SJSA1 (cell line): ENCODE results near the gene TIMM13. TPM values are rescaled to one million over a fixed set of nuclear protein-coding genes. Genes with fewer than 3 reads are reported as not detected.
"Not testable (repeated sequence)": the region's sequence is repeated elsewhere in the genome, so short reads cannot be mapped to it uniquely, and the experiment has no call there.

Experiments
- DNase-seq, 2 experiments: peaks; one replicate each; pipeline ENCODE4 v3.0.0-alpha.2; 2015 to 2020; ENCODE audit warnings: low spot score in 2 of 2, low read depth in 1 of 2
- H3K27ac ChIP-seq: fragments of 250-450 bp; sonication (Bioruptor Pico); 2 replicates; pipeline ENCODE4 v1.5.1; 2020; ENCODE audit warnings: mild to moderate bottlenecking, moderate library complexity
- H3K27me3 ChIP-seq: fragments of 250-450 bp; sonication (Bioruptor Pico); replicated peaks from 2 replicates; pipeline ENCODE4 v1.5.1; 2020; ENCODE audit warnings: mild to moderate bottlenecking, moderate library complexity
- H3K36me3 ChIP-seq: fragments of 250-450 bp; sonication (Bioruptor Pico); 2 replicates; pipeline ENCODE4 v1.5.1; 2020; ENCODE audit warnings: mild to moderate bottlenecking
- H3K4me1 ChIP-seq: fragments of 250-450 bp; sonication (Bioruptor Pico); replicated peaks from 2 replicates; pipeline ENCODE4 v1.6.1; 2021; ENCODE audit warnings: mild to moderate bottlenecking
- H3K4me3 ChIP-seq: fragments of 250-450 bp; sonication (Bioruptor Pico); 2 replicates; pipeline ENCODE4 v1.5.1; 2020; ENCODE audit warnings: mild to moderate bottlenecking
- H3K9me3 ChIP-seq: fragments of 250-450 bp; sonication (Bioruptor Pico); replicated peaks from 2 replicates; pipeline ENCODE4 v1.5.1; 2020; ENCODE audit warnings: mild to moderate bottlenecking
- total RNA-seq: library from RNA; depleted of rRNA; stranded (reverse); fragments of >200 nt; shearing (Covaris generic); gene quantifications from 2 replicates; pipeline ENCODE4 v1.2.3, GENCODE V29; 2014

The TIMM13 gene
- total RNA-seq, 1 experiment from 2014 or later, result 48.8 TPM

DNA sequence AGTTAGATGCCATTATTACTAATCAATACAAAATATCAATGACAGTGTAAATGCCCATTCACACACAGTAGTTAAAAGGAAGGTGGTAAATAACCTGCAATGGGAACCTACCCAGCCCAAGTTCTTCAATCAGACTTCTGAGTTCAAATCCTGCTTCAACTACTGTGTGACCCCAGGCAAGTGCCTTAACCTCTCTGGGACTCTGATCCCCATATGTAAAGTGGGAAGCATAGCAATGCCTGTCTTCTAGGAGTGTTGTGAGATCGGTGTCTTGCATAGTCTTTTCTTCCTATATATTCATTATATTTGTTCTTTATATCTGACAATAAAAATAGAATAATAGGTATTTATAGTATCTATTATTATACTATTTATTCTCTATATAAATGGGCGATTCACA is 6.9 kb downstream of the TIMM13 start:
- Histone ChIP-seq H3K27me3 (no peaks in the 10 kb centered on the region), H3K36me3 (peaks cover 22% of the 10 kb centered on the region)

GRCh38 chr19:2419754-2420153 is 7.6 kb downstream of the TIMM13 start:
- Histone ChIP-seq H3K27ac (no peak overlapping the region), H3K9me3 (no peaks in the 10 kb centered on the region), H3K4me3 (no peak overlapping the region), H3K36me3 (peaks cover 19% of the 10 kb centered on the region), H3K4me1 (no peaks in the 10 kb centered on the region), H3K27me3 (no peaks in the 10 kb centered on the region)
- no peak for DNase-seq

More for the DNA sequence above, 6.9 kb downstream of the TIMM13 start:
- H3K27ac ChIP-seq, result no peak overlapping the region
- no peaks in the 10 kb centered on the region for H3K4me1 ChIP-seq
- no peak overlapping the region for H3K4me3 ChIP-seq
- no peak for DNase-seq
- H3K9me3 ChIP-seq, result no peaks in the 10 kb centered on the region

DNA sequence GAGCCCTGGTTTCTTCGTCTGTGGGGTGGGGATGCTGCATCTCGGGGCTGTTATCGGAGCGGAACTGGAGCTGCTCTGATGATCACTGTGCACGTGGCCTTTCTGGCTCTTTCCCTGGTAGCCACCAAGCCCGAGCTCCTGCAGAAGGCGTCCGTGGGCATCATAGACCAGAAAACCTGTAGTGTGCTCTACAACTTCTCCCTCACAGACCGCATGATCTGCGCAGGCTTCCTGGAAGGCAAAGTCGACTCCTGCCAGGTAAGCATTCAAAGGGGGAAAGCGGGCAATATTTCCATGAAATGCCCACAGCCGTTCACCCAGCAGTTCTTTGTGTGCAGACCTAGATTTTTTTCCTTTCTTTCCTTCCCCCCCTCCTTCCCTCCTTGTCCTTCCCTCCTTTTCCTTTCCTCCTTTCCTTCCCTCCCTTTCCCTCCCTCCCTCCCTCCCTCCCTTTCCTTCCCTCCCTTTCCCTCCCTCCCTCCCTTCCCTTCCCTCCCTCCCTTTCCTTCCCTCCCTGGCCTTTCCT is 9.4 kb downstream of the TIMM13 start:
- Histone ChIP-seq H3K36me3 (peaks cover 12% of the 10 kb centered on the region), H3K4me1 (no peaks in the 10 kb centered on the region), H3K27me3 (no peaks in the 10 kb centered on the region), H3K9me3 (no peaks in the 10 kb centered on the region), H3K4me3 (no peak overlapping the region), H3K27ac (no peak overlapping the region)
- no peak for DNase-seq

DNA sequence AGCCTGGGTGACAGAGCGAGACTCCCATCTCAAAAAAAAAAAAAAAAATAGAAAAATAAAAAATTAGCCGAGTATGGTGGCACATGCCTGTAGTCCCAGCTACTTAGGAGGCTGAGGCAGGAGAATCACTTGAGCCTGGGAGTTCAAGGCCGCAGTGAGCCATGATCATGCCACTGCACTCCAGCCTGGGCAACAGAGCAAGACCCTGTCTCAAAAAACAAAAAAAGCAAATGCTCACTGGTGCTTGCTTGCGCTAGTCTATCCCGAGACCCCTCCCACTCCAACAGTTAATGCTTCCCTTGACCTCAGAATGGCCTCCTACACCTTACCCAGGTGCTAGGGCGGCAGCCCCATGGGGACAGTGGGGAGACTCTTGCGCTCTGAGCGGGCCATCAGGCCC is 9.9 kb downstream of the TIMM13 start:
- not testable (repeated sequence) for DNase-seq, H3K4me1 ChIP-seq, H3K27ac ChIP-seq, H3K4me3 ChIP-seq, H3K9me3 ChIP-seq, H3K27me3 ChIP-seq
- H3K36me3 ChIP-seq, result peaks cover 11% of the 10 kb centered on the region

GRCh38 chr19:2416321-2417097 is 10.9 kb downstream of the TIMM13 start:
- Histone ChIP-seq H3K4me1 (no peaks in the 10 kb centered on the region), H3K36me3 (peaks cover 8% of the 10 kb centered on the region), H3K27ac (no peak overlapping the region), H3K27me3 (no peaks in the 10 kb centered on the region), H3K9me3 (no peaks in the 10 kb centered on the region), H3K4me3 (no peak overlapping the region)
- DNase-seq, result no peak

GRCh38 chr19:2415973-2416319 is 11.4 kb downstream of the TIMM13 start:
- H3K4me3 ChIP-seq, result no peak overlapping the region
- H3K9me3 ChIP-seq, result no peaks in the 10 kb centered on the region
- no peaks in the 10 kb centered on the region for H3K4me1 ChIP-seq
- peaks cover 8% of the 10 kb centered on the region for H3K36me3 ChIP-seq
- no peak overlapping the region for H3K27ac ChIP-seq
- H3K27me3 ChIP-seq, result no peaks in the 10 kb centered on the region
- no peak for DNase-seq

DNA sequence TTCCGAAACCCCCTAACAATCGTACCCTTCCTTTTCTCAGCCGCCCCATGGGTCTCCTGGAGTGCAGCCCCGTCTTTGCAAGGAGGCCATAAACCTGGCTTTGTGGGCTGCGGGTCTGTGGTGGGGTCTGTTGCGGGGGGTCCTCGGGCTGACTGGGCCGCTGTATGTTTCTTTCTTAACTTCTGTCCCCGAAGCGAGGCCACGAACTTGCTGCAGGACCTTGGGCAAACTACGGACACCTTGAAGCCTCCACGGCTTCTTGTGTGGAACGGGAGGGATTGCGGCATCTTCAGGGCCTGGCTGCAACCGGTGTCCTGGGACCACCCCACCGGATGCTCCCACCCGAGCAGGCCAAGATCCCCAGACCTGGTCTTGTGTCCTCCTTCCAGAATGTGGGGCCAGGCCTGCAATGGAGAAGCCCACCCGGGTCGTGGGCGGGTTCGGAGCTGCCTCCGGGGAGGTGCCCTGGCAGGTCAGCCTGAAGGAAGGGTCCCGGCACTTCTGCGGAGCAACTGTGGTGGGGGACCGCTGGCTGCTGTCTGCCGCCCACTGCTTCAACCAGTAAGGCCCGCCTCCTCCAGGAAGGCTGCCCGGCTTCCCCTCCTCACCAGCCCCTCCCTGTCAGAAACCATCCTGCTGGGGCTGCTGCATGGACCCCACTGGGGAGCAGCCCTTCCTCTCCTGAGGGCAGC is 12.0 kb downstream of the TIMM13 start:
- H3K27me3 ChIP-seq, result peaks cover 4% of the 10 kb centered on the region; the same call in 1 of the 2 replicates
- H3K36me3 ChIP-seq, result peaks cover 8% of the 10 kb centered on the region
- H3K4me3 ChIP-seq, result no peak overlapping the region
- DNase-seq, result no peak
- H3K9me3 ChIP-seq, result no peaks in the 10 kb centered on the region
- H3K4me1 ChIP-seq, result no peaks in the 10 kb centered on the region
- no peak overlapping the region for H3K27ac ChIP-seq

- H3K27ac ChIP-seq, result no peak overlapping the region
- H3K4me3 ChIP-seq, result no peak overlapping the region
- H3K9me3 ChIP-seq, result no peaks in the 10 kb centered on the region
- no peak for DNase-seq
- peaks cover 6% of the 10 kb centered on the region; the same call in 1 of the 2 replicates for H3K27me3 ChIP-seq
- no peaks in the 10 kb centered on the region for H3K4me1 ChIP-seq
- H3K36me3 ChIP-seq, result peaks cover 8% of the 10 kb centered on the region
Observed at GRCh38 chr19:2413629-2414028, 13.8 kb downstream of the TIMM13 start.

DNA sequence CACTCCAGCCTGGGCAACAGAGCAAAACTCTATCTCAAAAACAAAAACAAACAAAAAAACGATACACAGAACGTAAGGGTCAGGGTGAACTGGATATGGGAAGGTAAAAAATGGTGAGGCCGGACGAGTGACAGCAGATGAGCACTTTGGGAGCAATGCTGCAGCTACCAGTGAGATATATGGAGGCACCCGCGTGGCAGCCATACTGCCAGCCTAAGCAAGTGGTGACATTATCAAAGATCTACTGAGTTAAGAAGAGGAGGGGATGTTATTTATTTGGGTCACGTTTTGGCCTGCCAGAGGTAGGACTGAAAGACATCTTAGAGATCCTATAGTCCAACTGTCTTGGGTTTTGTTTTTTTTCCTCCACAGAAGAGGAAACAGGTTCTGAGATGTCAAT is 14.2 kb downstream of the TIMM13 start:
- peaks cover 8% of the 10 kb centered on the region for H3K36me3 ChIP-seq
- no peak overlapping the region for H3K4me3 ChIP-seq
- H3K9me3 ChIP-seq, result no peaks in the 10 kb centered on the region
- no peak for DNase-seq
- no peak overlapping the region for H3K27ac ChIP-seq
- H3K4me1 ChIP-seq, result no peaks in the 10 kb centered on the region
- H3K27me3 ChIP-seq, result peaks cover 10% of the 10 kb centered on the region

- no peak for DNase-seq
- Histone ChIP-seq H3K36me3 (peaks cover 8% of the 10 kb centered on the region), H3K4me3 (no peak overlapping the region), H3K27ac (no peak overlapping the region), H3K9me3 (no peaks in the 10 kb centered on the region), H3K27me3 (peaks cover 11% of the 10 kb centered on the region), H3K4me1 (no peaks in the 10 kb centered on the region)
Observed at GRCh38 chr19:2412449-2412848, 14.9 kb downstream of the TIMM13 start.

DNA sequence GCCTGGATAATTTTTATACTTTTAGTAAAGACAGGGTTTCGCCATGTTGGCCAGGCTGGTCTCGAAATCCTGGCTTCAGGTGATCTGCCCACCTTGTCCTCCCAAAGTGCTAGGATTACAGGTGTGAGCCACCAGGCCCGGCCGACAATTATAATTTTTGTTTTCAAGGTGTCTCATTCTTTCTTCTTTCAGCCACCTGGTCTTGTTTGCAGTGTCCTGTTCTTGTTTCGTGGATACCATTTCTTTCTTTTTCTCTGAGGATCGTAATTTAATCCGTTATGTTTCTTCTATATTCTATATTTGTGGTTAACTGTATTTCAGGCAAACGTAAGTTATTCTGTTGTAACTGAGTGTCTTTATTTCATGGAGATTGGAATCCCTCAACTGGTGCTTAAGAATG is 15.7 kb downstream of the TIMM13 start:
- Histone ChIP-seq H3K27ac (no peak overlapping the region), H3K27me3 (peaks cover 11% of the 10 kb centered on the region), H3K9me3 (no peaks in the 10 kb centered on the region), H3K36me3 (peaks cover 5% of the 10 kb centered on the region), H3K4me3 (no peak overlapping the region), H3K4me1 (no peaks in the 10 kb centered on the region)
- DNase-seq, result no peak

GRCh38 chr19:2410023-2410422 is 17.4 kb downstream of the TIMM13 start:
- H3K27ac ChIP-seq, result no peak overlapping the region
- H3K4me1 ChIP-seq, result no peaks in the 10 kb centered on the region
- H3K36me3 ChIP-seq, result no peaks in the 10 kb centered on the region
- no peak for DNase-seq
- no peaks in the 10 kb centered on the region for H3K9me3 ChIP-seq
- no peak overlapping the region for H3K4me3 ChIP-seq
- H3K27me3 ChIP-seq, result peaks cover 11% of the 10 kb centered on the region

DNA sequence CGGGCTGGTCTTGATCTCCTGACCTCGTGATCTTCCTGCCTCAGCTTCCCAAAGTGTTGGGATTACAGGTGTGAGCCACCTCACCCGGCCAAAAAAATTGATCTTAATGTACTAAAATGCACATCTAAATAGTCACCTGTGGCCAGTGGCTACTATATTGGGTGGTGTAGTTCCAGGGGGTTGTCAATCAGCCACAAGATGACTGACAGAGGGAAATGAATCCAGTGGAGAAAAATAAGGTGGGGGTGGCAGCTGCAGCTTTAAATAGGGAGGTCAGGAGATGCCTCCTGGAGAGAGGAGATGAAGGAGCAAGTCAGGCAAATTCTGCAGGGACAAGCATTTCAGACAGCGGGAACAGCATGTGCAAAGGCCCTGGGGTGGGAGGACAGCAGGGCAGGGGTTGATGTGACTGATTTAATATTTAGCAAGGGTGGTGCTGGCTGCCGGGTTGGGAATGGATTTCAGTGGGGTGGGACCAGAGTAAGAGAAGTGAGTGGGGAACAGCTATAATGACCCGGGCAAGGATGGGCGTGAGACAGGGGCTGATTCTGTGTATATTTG is 18.0 kb downstream of the TIMM13 start:
- Histone ChIP-seq H3K4me1 (no peaks in the 10 kb centered on the region), H3K27me3 (peaks cover 11% of the 10 kb centered on the region), H3K36me3 (no peaks in the 10 kb centered on the region), H3K27ac (no peak overlapping the region), H3K9me3 (no peaks in the 10 kb centered on the region), H3K4me3 (no peak overlapping the region)
- no peak for DNase-seq

GRCh38 chr19:2408247-2408646 is 19.1 kb downstream of the TIMM13 start:
- peaks cover 11% of the 10 kb centered on the region for H3K27me3 ChIP-seq
- H3K36me3 ChIP-seq, result no peaks in the 10 kb centered on the region
- H3K27ac ChIP-seq, result no peak overlapping the region
- no peaks in the 10 kb centered on the region for H3K4me1 ChIP-seq
- no peak overlapping the region for H3K4me3 ChIP-seq
- no peaks in the 10 kb centered on the region for H3K9me3 ChIP-seq
- DNase-seq, result no peak
